B cell (primary cell): ENCODE results near the gene GARIN5A. TPM values are rescaled to one million over a fixed set of nuclear protein-coding genes. Genes with fewer than 3 reads are reported as not detected.

Source experiments
- ATAC-seq: fragments of 200-7000 bp; cut with Tn5 transposase; one replicate; pipeline ENCODE4 v1.10.0; 2021; ENCODE audit warnings: low read depth, mild to moderate bottlenecking, moderate number of reproducible peaks, moderate library complexity
- CTCF ChIA-PET: fragments of 350-600 bp; sonication (Branson Sonifier 250); formaldehyde crosslinking; loops from one replicate; lab custom pipeline; 2021; ENCODE audit warnings: antibody characterized with exemption, inconsistent platforms; lab: Charles Lee
- POLR2A ChIA-PET: fragments of 350-600 bp; sonication (Branson Sonifier 250); formaldehyde crosslinking; loops from one replicate; lab custom pipeline; 2021; ENCODE audit warnings: antibody characterized with exemption; lab: Charles Lee
- DNase-seq: peaks from one replicate; pipeline ENCODE4 v3.0.0; 2013
- H2AFZ ChIP-seq: 2 replicates; pipeline ENCODE4 v1.6.1; 2012; ENCODE audit warnings: mild to moderate bottlenecking, low read depth, low read length; ENCODE audit not compliant: insufficient read depth, poor library complexity, severe bottlenecking
- H3K27ac ChIP-seq, 2 donors: 1 replicate in 1 of 2; 2 replicates in 1 of 2; pipeline ENCODE4 v1.5.1; 2012 to 2013; ENCODE audit warnings: low read length in 2 of 2, mild to moderate bottlenecking in 2 of 2, moderate library complexity in 1 of 2
- H3K27me3 ChIP-seq, 4 experiments: fragments of 200-600 bp in 1 of 4; sonication (generic) in 1 of 4; replicated peaks in 1 of 4; 1 replicate in 2 of 4; 2 replicates in 2 of 4; pipeline versions ENCODE4 v1.6.1 to v1.7.0; 2013 to 2016; ENCODE audit warnings: low read length in 3 of 4, mild to moderate bottlenecking in 2 of 4, mixed read lengths in 1 of 4, moderate library complexity in 1 of 4; ENCODE audit not compliant: insufficient read depth in 4 of 4, control insufficient read depth in 3 of 4; ENCODE audit errors: control extremely low read depth in 1 of 4
- H3K36me3 ChIP-seq, 2 experiments: replicated peaks in 1 of 2; 1 replicate in 1 of 2; 2 replicates in 1 of 2; pipeline versions ENCODE4 v1.6.1 to v1.7.1; 2013; ENCODE audit warnings: low read length in 1 of 2; ENCODE audit not compliant: insufficient read depth in 2 of 2, control insufficient read depth in 1 of 2; ENCODE audit errors: control extremely low read depth in 1 of 2, extremely low read depth in 1 of 2
- H3K4me1 ChIP-seq, 2 donors: fragments of 200-600 bp in 1 of 2; sonication (generic) in 1 of 2; 1 replicate in 1 of 2; 2 replicates in 1 of 2; pipeline versions ENCODE4 v1.5.1 to v1.6.1; 2013 to 2017; ENCODE audit warnings: low read length in 2 of 2; ENCODE audit not compliant: control insufficient read depth in 2 of 2, insufficient read depth in 2 of 2
- H3K4me2 ChIP-seq: replicated peaks from 2 replicates; pipeline ENCODE3; 2012; ENCODE audit warnings: mild to moderate bottlenecking, low read depth, low read length; ENCODE audit not compliant: poor library complexity, severe bottlenecking
- H3K4me3 ChIP-seq, 5 experiments: fragments of 200-600 bp in 1 of 5; sonication (generic) in 1 of 5; 1 replicate in 3 of 5; 2 replicates in 2 of 5; pipeline versions ENCODE4 v1.5.1 to v1.7.0; 2011 to 2016; ENCODE audit warnings: low read length in 4 of 5, mild to moderate bottlenecking in 4 of 5, low read depth in 2 of 5, control low read depth in 1 of 5, moderate library complexity in 1 of 5; ENCODE audit not compliant: insufficient read depth in 1 of 5; ENCODE audit errors: control extremely low read depth in 1 of 5, extremely low read depth in 1 of 5
- H3K79me2 ChIP-seq: fragments of 200-600 bp; sonication (generic); one replicate; pipeline ENCODE4 v1.6.0; 2016; ENCODE audit warnings: low read length; ENCODE audit not compliant: control insufficient read depth, insufficient read depth
- H3K9ac ChIP-seq: fragments of 200-600 bp; sonication (generic); 2 replicates; pipeline ENCODE4 v1.6.1; 2017; ENCODE audit warnings: mild to moderate bottlenecking, low read length, moderate library complexity
- H3K9me3 ChIP-seq, 3 donors: one replicate each; pipeline versions ENCODE4 v1.6.1 to v1.7.1; 2013; ENCODE audit warnings: low read length in 2 of 3; ENCODE audit not compliant: control insufficient read depth in 2 of 3, insufficient read depth in 1 of 3; ENCODE audit errors: control extremely low read depth in 1 of 3
- H4K20me1 ChIP-seq: 2 replicates; pipeline ENCODE4 v1.6.0; 2012; ENCODE audit warnings: mild to moderate bottlenecking, low read length; ENCODE audit not compliant: insufficient read depth, control insufficient read depth, poor library complexity, severe bottlenecking
- H3K27ac Mint-ChIP-seq: one replicate; pipeline ENCODE4 v1.8.0; 2021; ENCODE audit warnings: mixed read lengths
- H3K27me3 Mint-ChIP-seq: one replicate; pipeline ENCODE4 v1.8.0; 2021; ENCODE audit warnings: mixed read lengths
- H3K4me1 Mint-ChIP-seq: one replicate; pipeline ENCODE4 v1.8.0; 2021; ENCODE audit warnings: mixed read lengths
- H3K4me3 Mint-ChIP-seq: one replicate; pipeline ENCODE4 v1.8.0; 2021; ENCODE audit warnings: mixed read lengths
- H3K9me3 Mint-ChIP-seq: one replicate; pipeline ENCODE4 v1.8.0; 2022; ENCODE audit warnings: mixed read lengths; ENCODE audit not compliant: insufficient read depth
- CTCF ChIP-seq: fragments of 200-600 bp; IDR thresholded peaks from one replicate; pipeline ENCODE4 v1.8.0; 2022; ENCODE audit warnings: antibody characterized with exemption, mild to moderate bottlenecking
- EZH2 ChIP-seq: IDR thresholded peaks from 2 replicates; pipeline ENCODE4 v1.6.1; 2012; ENCODE audit warnings: borderline replicate concordance, low read depth, mild to moderate bottlenecking, moderate library complexity, low read length; ENCODE audit not compliant: insufficient read depth, poor library complexity, severe bottlenecking
- WGBS: methylation state at CpG from one replicate; pipeline ENCODE4 v1.1.5; 2013; ENCODE audit warnings: missing lambda C conversion rate; ENCODE audit not compliant: insufficient coverage; 5-methylcytosine and 5-hydroxymethylcytosine counted together
- intact Hi-C: fragments of 100-400 bp; cut with micrococcal nuclease; formaldehyde crosslinking; loops from one replicate; pipeline ENCODE4 v1.10.0; 2022
- polyA plus RNA-seq: library from polyadenylated mRNA; depleted of rRNA; stranded (reverse); fragments of >200 nt; gene quantifications from 2 replicates; pipeline ENCODE4 v1.2.3, GENCODE V29; 2012
- total RNA-seq, 2 donors: library from RNA; stranded (reverse); fragments of 120-200 nt in 1 of 2; gene quantifications; 1 replicate in 1 of 2; 2 replicates in 1 of 2; pipeline versions ENCODE4 v1.2.3 to v1.2.4, GENCODE V29; 2013 to 2022

GARIN5A gene
- total and polyA plus RNA-seq, 2 donors (not counting 1 experiment from before 2014, with no cell fraction given), result 0.22 to 0.34 TPM

DNA sequence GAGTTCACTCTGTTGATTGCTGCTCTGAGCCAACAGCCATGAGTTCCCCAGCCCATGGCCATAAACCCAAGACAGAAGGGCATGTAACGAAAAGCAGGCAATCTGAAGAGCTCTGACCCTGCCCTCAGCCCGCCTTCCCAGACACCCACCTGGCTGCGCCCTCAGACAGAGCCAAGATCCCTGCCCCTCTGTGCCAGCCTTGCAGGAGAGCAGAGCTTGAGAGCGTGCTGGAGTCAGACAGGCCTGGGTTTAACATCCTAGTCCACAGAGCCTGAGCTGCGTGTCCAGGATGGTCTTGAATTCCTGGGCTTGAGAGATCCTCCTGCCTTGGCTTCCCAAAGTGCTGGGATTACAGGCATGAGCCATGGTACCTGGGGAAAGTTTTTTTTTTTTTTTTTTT is 19.3 kb downstream of the GARIN5A start:
- no peaks in the 10 kb centered on the region for H4K20me1 ChIP-seq
- ATAC-seq (no peak), DNase-seq (no peak)
- no peak overlapping the region for H3K27ac Mint-ChIP-seq
- no peak overlapping the region for H2AFZ ChIP-seq
- H3K4me1 ChIP-seq, result peaks cover 21 to 26% of the 10 kb centered on the region in 2 donors
- ChIA-PET POLR2A (interaction anchor here (0.5 to 0.7 kb wide), 2 partner anchors 41 to 148 kb away, joined by 4 to 5 read pairs; no protein-coding TSS in a partner anchor), CTCF (interaction anchor here (0.9 to 1.2 kb wide), 2 partner anchors 89 to 110 kb away, joined by 4 to 5 read pairs; no protein-coding TSS in a partner anchor)
- WGBS, result 94% methylated on average over 4 of the region's 5 CpGs
- H3K9me3 Mint-ChIP-seq, result no peaks in the 10 kb centered on the region
- intact Hi-C loops, result no loop called here
- no peaks in the 10 kb centered on the region for H3K27me3 ChIP-seq
- no peak overlapping the region for H3K4me3 ChIP-seq
- no peak for TF ChIP-seq EZH2
- TF ChIP-seq CTCF, result no peak
- no peak overlapping the region for H3K4me2 ChIP-seq
- H3K27ac ChIP-seq, result no peak overlapping the region
- H3K4me3 Mint-ChIP-seq, result no peak overlapping the region
- no peaks in the 10 kb centered on the region for H3K36me3 ChIP-seq
- H3K9ac ChIP-seq, result no peak overlapping the region
- H3K27me3 Mint-ChIP-seq, result no peaks in the 10 kb centered on the region
- peaks cover 18% of the 10 kb centered on the region for H3K4me1 Mint-ChIP-seq
- no peaks in the 10 kb centered on the region for H3K9me3 ChIP-seq
- H3K79me2 ChIP-seq, result no peaks in the 10 kb centered on the region

DNA sequence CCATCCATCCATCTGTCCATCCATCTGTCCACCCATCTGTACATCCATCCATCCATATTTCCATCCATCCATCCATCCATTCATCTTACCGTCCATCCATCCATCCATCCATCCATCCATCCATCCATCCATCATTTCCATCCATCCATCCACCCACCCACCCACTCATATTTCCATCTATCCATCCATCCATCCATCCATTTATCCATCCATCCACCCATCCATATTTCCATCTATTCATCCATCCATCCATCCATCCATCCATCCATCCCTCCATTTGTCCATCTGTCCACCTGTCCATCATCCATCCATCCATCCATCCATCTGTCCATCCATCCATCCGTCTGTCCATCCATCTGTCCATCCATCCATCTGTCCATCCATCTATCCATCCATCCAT is 20.7 kb downstream of the GARIN5A start:
- POLR2A ChIA-PET, result no interaction called here

More for the DNA sequence above, 20.7 kb downstream of the GARIN5A start:
- Mint-ChIP-seq H3K4me3 (no peak overlapping the region), H3K27me3 (no peaks in the 10 kb centered on the region), H3K27ac (peak overlapping the region; percentile 15), H3K4me1 (peaks cover 16% of the 10 kb centered on the region), H3K9me3 (no peaks in the 10 kb centered on the region)
- H3K27ac ChIP-seq, result no peak overlapping the region
- H4K20me1 ChIP-seq, result no peaks in the 10 kb centered on the region
- H3K27me3 ChIP-seq, result no peaks in the 10 kb centered on the region
- H3K9ac ChIP-seq, result no peak overlapping the region
- no peak overlapping the region for H3K4me3 ChIP-seq
- no peaks in the 10 kb centered on the region for H3K79me2 ChIP-seq
- CTCF ChIA-PET, result interaction anchor here (0.9 kb wide), 1 partner anchor 108 kb away, joined by 5 read pairs; no protein-coding TSS in a partner anchor
- H3K4me2 ChIP-seq, result no peak overlapping the region
- 74% methylated on average over 2 of the region's 2 CpGs for WGBS
- DNase-seq (no peak), ATAC-seq (no peak)
- intact Hi-C loops, result no loop called here
- H3K36me3 ChIP-seq, result no peaks in the 10 kb centered on the region
- TF ChIP-seq CTCF, result no peak
- no peak for TF ChIP-seq EZH2
- H3K9me3 ChIP-seq, result no peaks in the 10 kb centered on the region
- H3K4me1 ChIP-seq, result peaks cover 16 to 20% of the 10 kb centered on the region in 2 donors
- H2AFZ ChIP-seq, result no peak overlapping the region
